BE2C (cell line): ENCODE measurements around the gene EDIL3.

Experiments
- DNase-seq: peaks from one replicate; pipeline ENCODE4 v3.0.0-alpha.2; 2020
- H3K27me3 ChIP-seq: fragments of 250-450 bp; sonication (Bioruptor Pico); 2 replicates; pipeline ENCODE4 v1.5.1; 2020; ENCODE audit warnings: mild to moderate bottlenecking
- H3K36me3 ChIP-seq: fragments of 250-450 bp; sonication (Bioruptor Pico); 2 replicates; pipeline ENCODE4 v1.5.1; 2020; ENCODE audit warnings: mild to moderate bottlenecking
- H3K4me1 ChIP-seq: fragments of 250-450 bp; sonication (Bioruptor Pico); 2 replicates; pipeline ENCODE4 v1.5.1; 2020
- H3K4me3 ChIP-seq: 2 replicates; pipeline ENCODE4 v1.5.1; 2011; ENCODE audit warnings: low read depth, low read length
- H3K9me3 ChIP-seq: fragments of 250-450 bp; sonication (Bioruptor Pico); 2 replicates; pipeline ENCODE4 v1.5.1; 2020
- CTCF ChIP-seq: IDR thresholded peaks from 2 replicates; pipeline ENCODE4 v1.5.1; 2012; ENCODE audit warnings: mild to moderate bottlenecking, low read depth, low read length

EDIL3 gene

GRCh38 chr5:84290161-84290560, 94.5 kb downstream of the EDIL3 start:
- no peaks in the 10 kb centered on the region for H3K36me3 ChIP-seq
- no peaks in the 10 kb centered on the region for H3K9me3 ChIP-seq
- no peak overlapping the region for H3K4me3 ChIP-seq
- no peak for DNase-seq
- no peak for TF ChIP-seq CTCF
- peaks cover 24% of the 10 kb centered on the region for H3K4me1 ChIP-seq
- H3K27me3 ChIP-seq: no peaks in the 10 kb centered on the region

GRCh38 chr5:84287951-84288350, 96.7 kb downstream of the EDIL3 start:
- no peak for TF ChIP-seq CTCF
- Histone ChIP-seq H3K27me3 (no peaks in the 10 kb centered on the region), H3K4me3 (no peak overlapping the region), H3K4me1 (peaks cover 24% of the 10 kb centered on the region), H3K36me3 (no peaks in the 10 kb centered on the region), H3K9me3 (no peaks in the 10 kb centered on the region)
- DNase-seq: no peak

- no peak for TF ChIP-seq CTCF
- no peaks in the 10 kb centered on the region for H3K27me3 ChIP-seq
- no peak overlapping the region for H3K4me3 ChIP-seq
- H3K36me3 ChIP-seq: no peaks in the 10 kb centered on the region
- H3K4me1 ChIP-seq: peaks cover 24% of the 10 kb centered on the region
- no peaks in the 10 kb centered on the region for H3K9me3 ChIP-seq
- peak; percentile 39 for DNase-seq
These were observed 98.0 kb downstream of the EDIL3 start for GRCh38 chr5:84286662-84287061.

GRCh38 chr5:84285641-84286637, 98.7 kb downstream of the EDIL3 start:
- Histone ChIP-seq H3K27me3 (no peaks in the 10 kb centered on the region), H3K4me1 (peaks cover 28% of the 10 kb centered on the region), H3K9me3 (no peaks in the 10 kb centered on the region), H3K4me3 (peak overlapping the region; percentile 19; the same call in 1 of the 2 replicates), H3K36me3 (no peaks in the 10 kb centered on the region)
- no peak for DNase-seq
- TF ChIP-seq CTCF: no peak

GRCh38 chr5:84281383-84281782, 103.3 kb downstream of the EDIL3 start:
- no peak for DNase-seq
- TF ChIP-seq CTCF: no peak
- H3K4me3 ChIP-seq: no peak overlapping the region
- H3K27me3 ChIP-seq: no peaks in the 10 kb centered on the region
- H3K4me1 ChIP-seq: peaks cover 12% of the 10 kb centered on the region
- no peaks in the 10 kb centered on the region for H3K9me3 ChIP-seq
- no peaks in the 10 kb centered on the region for H3K36me3 ChIP-seq

- no peak for TF ChIP-seq CTCF
- DNase-seq: no peak
- Histone ChIP-seq H3K36me3 (no peaks in the 10 kb centered on the region), H3K27me3 (no peaks in the 10 kb centered on the region), H3K9me3 (no peaks in the 10 kb centered on the region), H3K4me3 (no peak overlapping the region), H3K4me1 (peaks cover 15% of the 10 kb centered on the region)
These were observed 105.4 kb downstream of the EDIL3 start for GRCh38 chr5:84279234-84279633.
